Caco-2 (cell line): Measurements from ENCODE around the gene SMDT1. TPM values are rescaled to one million over a fixed set of nuclear protein-coding genes. Genes with fewer than 3 reads are reported as not detected.
A peak's percentile ranks its signal among the peaks of the same experiment; 100 is the strongest.
"Not testable (repeated sequence)": the region's sequence is repeated elsewhere in the genome, so short reads cannot be mapped to it uniquely, and the experiment has no call there.

ENCODE experiments used
- BruUV-seq: library from RNA; stranded (reverse); fragments of 400-500 nt; replicated peaks from 2 replicates; lab custom pipeline; 2021; lab: Mats Ljungman, UMichigan
- CTCF ChIA-PET: fragments of 300-600 bp; sonication (Branson Sonifier 250); formaldehyde crosslinking; loops from one replicate; lab custom pipeline; 2022; ENCODE audit warnings: antibody characterized with exemption; lab: Charles Lee
- POLR2A ChIA-PET: fragments of 300-600 bp; sonication (Branson Sonifier 250); formaldehyde crosslinking; loops from one replicate; lab custom pipeline; 2022; ENCODE audit warnings: antibody characterized with exemption; lab: Charles Lee
- DNase-seq, 2 experiments: peaks; one replicate each; pipeline versions ENCODE4 v3.0.0 to v3.0.0-alpha.2; 2020 to 2022
- H3K27me3 ChIP-seq: replicated peaks from 2 replicates; pipeline ENCODE4 v1.6.0; 2011; ENCODE audit warnings: low read length; ENCODE audit not compliant: control insufficient read depth, insufficient read depth
- H3K36me3 ChIP-seq: 2 replicates; pipeline ENCODE4 v1.5.1; 2011; ENCODE audit warnings: low read length; ENCODE audit not compliant: control insufficient read depth, insufficient read depth
- H3K4me1 ChIP-seq: fragments of 250-450 bp; sonication (Bioruptor Pico); 2 replicates; pipeline ENCODE4 v1.5.1; 2020; ENCODE audit warnings: mild to moderate bottlenecking
- H3K4me3 ChIP-seq: 2 replicates; pipeline ENCODE4 v1.5.1; 2011; ENCODE audit warnings: low read depth, mild to moderate bottlenecking, control low read depth, low read length
- H3K9me3 ChIP-seq: fragments of 250-450 bp; sonication (Bioruptor Pico); 2 replicates; pipeline ENCODE4 v1.5.1; 2020; ENCODE audit warnings: mild to moderate bottlenecking, moderate library complexity
- H3K27ac Mint-ChIP-seq: one replicate; pipeline ENCODE4 v1.8.0; 2022; ENCODE audit warnings: mixed read lengths; ENCODE audit not compliant: unreplicated experiment
- H3K27me3 Mint-ChIP-seq: one replicate; pipeline ENCODE4 v1.8.0; 2022; ENCODE audit warnings: mixed read lengths; ENCODE audit not compliant: insufficient read depth, unreplicated experiment
- H3K36me3 Mint-ChIP-seq: one replicate; pipeline ENCODE4 v1.8.0; 2022; ENCODE audit warnings: mild to moderate bottlenecking, mixed read lengths; ENCODE audit not compliant: insufficient read depth, unreplicated experiment
- H3K4me1 Mint-ChIP-seq: one replicate; pipeline ENCODE4 v1.8.0; 2022; ENCODE audit warnings: low read depth, mixed read lengths; ENCODE audit not compliant: unreplicated experiment
- H3K4me3 Mint-ChIP-seq: one replicate; pipeline ENCODE4 v1.8.0; 2022; ENCODE audit warnings: mild to moderate bottlenecking, moderate library complexity, mixed read lengths; ENCODE audit not compliant: unreplicated experiment
- H3K9me3 Mint-ChIP-seq: one replicate; pipeline ENCODE4 v1.8.0; 2022; ENCODE audit warnings: mixed read lengths; ENCODE audit not compliant: unreplicated experiment
- CTCF ChIP-seq, 2 experiments: fragments of 200-600 bp in 1 of 2; IDR thresholded peaks; 1 replicate in 1 of 2; 2 replicates in 1 of 2; pipeline versions ENCODE4 v1.5.1 to v1.8.0; 2011 to 2022; ENCODE audit warnings: antibody characterized with exemption in 1 of 2, control low read depth in 1 of 2, inconsistent platforms in 1 of 2, low read depth in 1 of 2, low read length in 1 of 2, mild to moderate bottlenecking in 1 of 2, moderate library complexity in 1 of 2; ENCODE audit not compliant: insufficient read depth in 1 of 2, severe bottlenecking in 1 of 2, unreplicated experiment in 1 of 2
- intact Hi-C: fragments of 100-400 bp; cut with micrococcal nuclease; formaldehyde crosslinking; loops from one replicate; pipeline ENCODE4 v1.10.0; 2022; ENCODE audit not compliant: unreplicated experiment
- total RNA-seq: library from RNA; stranded (reverse); gene quantifications from 2 replicates; pipeline ENCODE4 v1.2.3, GENCODE V29; 2022

SMDT1 gene
- total RNA-seq, 1 experiment from 2014 or later: 68.6 TPM

DNA sequence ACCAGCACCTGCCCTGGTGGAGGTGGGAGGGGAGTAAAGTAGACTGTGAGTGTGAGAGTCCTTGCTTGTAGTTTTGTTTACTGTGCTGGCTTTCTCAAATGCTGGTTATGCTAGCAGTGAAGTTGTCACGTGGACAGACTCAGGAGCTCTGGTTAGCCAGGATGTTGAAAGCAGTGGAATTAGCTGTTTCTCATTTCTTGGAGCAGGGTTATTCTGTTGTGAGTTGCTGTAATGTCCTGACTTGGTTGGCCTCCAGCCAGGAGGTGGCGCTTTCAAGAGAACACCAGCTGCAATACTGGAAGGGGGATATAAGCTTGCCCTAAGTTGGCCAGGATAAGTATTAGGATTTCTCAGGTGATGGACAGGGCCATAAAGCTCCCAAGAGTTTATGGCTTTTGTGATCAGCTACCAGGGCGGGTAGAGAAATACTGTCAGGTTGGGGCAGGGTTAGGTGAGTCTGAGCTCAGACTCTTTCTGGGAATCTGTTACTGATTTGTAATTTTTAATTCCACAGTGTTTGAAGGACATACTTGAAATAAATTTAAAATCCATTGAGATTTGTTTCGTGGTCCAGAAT, 37.4 kb downstream of the SMDT1 start:
- intact Hi-C loops: loop anchor here (1.0 to 10.0 kb wide), 2 partner anchors 62 to 151 kb away; no protein-coding TSS in a partner anchor

DNA sequence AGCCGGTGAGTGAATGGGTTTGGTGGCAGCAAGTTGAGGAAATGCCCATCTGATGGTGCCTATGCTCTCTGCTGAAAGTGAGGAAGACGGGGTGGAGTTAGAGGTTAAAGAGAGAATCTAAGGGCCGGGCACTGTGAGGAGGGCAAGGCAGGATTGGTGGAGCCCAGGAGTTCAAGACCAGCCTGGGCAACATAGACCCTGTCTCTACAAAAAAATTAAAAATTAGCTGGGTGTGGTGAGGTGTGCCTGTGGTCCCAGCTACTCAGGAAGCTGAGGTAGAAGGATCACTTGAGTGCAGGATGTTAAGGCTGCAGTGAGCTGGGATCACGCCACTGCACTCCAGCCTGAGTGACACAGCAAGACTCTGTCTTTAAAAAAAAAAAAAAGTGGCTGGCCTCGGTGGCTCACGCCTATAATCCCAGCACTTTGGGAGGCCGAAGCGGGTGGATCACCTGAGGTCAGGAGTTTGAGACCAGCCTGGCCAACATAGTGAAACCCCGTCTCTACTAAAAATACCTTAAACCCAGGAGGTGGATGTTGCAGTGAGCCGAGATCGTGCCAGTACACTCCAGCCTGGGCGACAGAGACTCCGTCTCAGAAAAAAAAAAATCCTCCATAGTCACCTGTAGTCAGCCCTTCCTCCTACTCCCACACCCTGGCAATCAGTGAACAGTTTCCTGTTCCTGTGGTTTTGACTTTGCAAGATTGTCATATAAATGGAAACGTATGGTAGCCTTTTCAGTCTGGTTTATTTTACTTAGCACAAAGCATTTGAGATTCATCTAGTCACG, 40.9 kb downstream of the SMDT1 start:
- H3K36me3 Mint-ChIP-seq, H3K27me3 ChIP-seq, POLR2A ChIA-PET, intact Hi-C loops, H3K9me3 Mint-ChIP-seq, H3K36me3 ChIP-seq, DNase-seq, H3K4me3 Mint-ChIP-seq, H3K9me3 ChIP-seq, H3K4me1 ChIP-seq, H3K4me1 Mint-ChIP-seq, H3K27ac Mint-ChIP-seq, H3K4me3 ChIP-seq, CTCF ChIA-PET, BruUV-seq, H3K27me3 Mint-ChIP-seq: not testable (repeated sequence)

More for the DNA sequence above, 37.4 kb downstream of the SMDT1 start:
- no TSS peak for BruUV-seq
- Histone ChIP-seq H3K9me3 (peaks cover 16% of the 10 kb centered on the region), H3K36me3 (no peaks in the 10 kb centered on the region), H3K4me3 (no peak overlapping the region), H3K27me3 (no peaks in the 10 kb centered on the region), H3K4me1 (no peaks in the 10 kb centered on the region)
- DNase-seq: no peak
- Mint-ChIP-seq H3K4me3 (no peak overlapping the region), H3K4me1 (no peaks in the 10 kb centered on the region), H3K27ac (no peak overlapping the region), H3K9me3 (no peaks in the 10 kb centered on the region), H3K27me3 (no peaks in the 10 kb centered on the region), H3K36me3 (peaks cover 5% of the 10 kb centered on the region)
- peak in 1 of 2 experiments; percentile 21 for TF ChIP-seq CTCF (IDR thresholded peaks at IDR 0.05; ENCODE audit: insufficient read depth in 1 of 2, low read depth in 1 of 2, low read length in 1 of 2, severe bottlenecking in 1 of 2, unreplicated experiment in 1 of 2)
- ChIA-PET POLR2A (no interaction called here), CTCF (interaction anchor here (0.6 to 1.8 kb wide), 4 partner anchors 26 to 359 kb away, joined by 3 to 7 read pairs (median 4); partner anchors contain the start of gene NDUFA6)

GRCh38 chr22:42123529-42123928, 44.0 kb downstream of the SMDT1 start:
- H3K4me3 Mint-ChIP-seq, H3K4me3 ChIP-seq, H3K36me3 Mint-ChIP-seq, H3K27ac Mint-ChIP-seq, H3K36me3 ChIP-seq, H3K4me1 ChIP-seq, POLR2A ChIA-PET, H3K9me3 Mint-ChIP-seq, H3K9me3 ChIP-seq, CTCF ChIA-PET, BruUV-seq, H3K27me3 Mint-ChIP-seq, intact Hi-C loops, DNase-seq, H3K27me3 ChIP-seq, H3K4me1 Mint-ChIP-seq: not testable (repeated sequence)

GRCh38 chr22:42127606-42128005, 48.1 kb downstream of the SMDT1 start:
- no peak overlapping the region for H3K27ac Mint-ChIP-seq
- TF ChIP-seq CTCF (IDR thresholded peaks at IDR 0.05; ENCODE audit: insufficient read depth in 1 of 2, low read depth in 1 of 2, low read length in 1 of 2, severe bottlenecking in 1 of 2, unreplicated experiment in 1 of 2): no peak
- no TSS peak for BruUV-seq
- H3K36me3 Mint-ChIP-seq: peaks cover 22% of the 10 kb centered on the region
- ChIA-PET POLR2A (no interaction called here), CTCF (no interaction called here)
- H3K9me3 Mint-ChIP-seq: no peaks in the 10 kb centered on the region
- no peak for DNase-seq
- Histone ChIP-seq H3K4me3 (no peak overlapping the region), H3K4me1 (no peaks in the 10 kb centered on the region), H3K27me3 (no peaks in the 10 kb centered on the region), H3K36me3 (no peaks in the 10 kb centered on the region), H3K9me3 (no peaks in the 10 kb centered on the region)
- H3K27me3 Mint-ChIP-seq: no peaks in the 10 kb centered on the region
- intact Hi-C loops: no loop called here
- H3K4me1 Mint-ChIP-seq: no peaks in the 10 kb centered on the region
- H3K4me3 Mint-ChIP-seq: no peak overlapping the region

GRCh38 chr22:42128007-42128406, 48.5 kb downstream of the SMDT1 start:
- H3K4me1 Mint-ChIP-seq, H3K9me3 ChIP-seq, H3K27me3 Mint-ChIP-seq, H3K4me3 ChIP-seq, CTCF ChIA-PET, H3K9me3 Mint-ChIP-seq, POLR2A ChIA-PET, H3K4me3 Mint-ChIP-seq, H3K4me1 ChIP-seq, H3K27ac Mint-ChIP-seq, BruUV-seq, DNase-seq, intact Hi-C loops, H3K27me3 ChIP-seq, H3K36me3 ChIP-seq: not testable (repeated sequence)
- H3K36me3 Mint-ChIP-seq: peaks cover 22% of the 10 kb centered on the region
